CD1c-positive myeloid dendritic cell (primary cell): ENCODE results near the gene SNX6.
"Not testable (repeated sequence)": the region's sequence is repeated elsewhere in the genome, so short reads cannot be mapped to it uniquely, and the experiment has no call there.

Experiments used
- DNase-seq: peaks from one replicate; pipeline ENCODE4 v3.0.0-alpha.2; 2016; ENCODE audit errors: extremely low spot score

SNX6 gene

DNA sequence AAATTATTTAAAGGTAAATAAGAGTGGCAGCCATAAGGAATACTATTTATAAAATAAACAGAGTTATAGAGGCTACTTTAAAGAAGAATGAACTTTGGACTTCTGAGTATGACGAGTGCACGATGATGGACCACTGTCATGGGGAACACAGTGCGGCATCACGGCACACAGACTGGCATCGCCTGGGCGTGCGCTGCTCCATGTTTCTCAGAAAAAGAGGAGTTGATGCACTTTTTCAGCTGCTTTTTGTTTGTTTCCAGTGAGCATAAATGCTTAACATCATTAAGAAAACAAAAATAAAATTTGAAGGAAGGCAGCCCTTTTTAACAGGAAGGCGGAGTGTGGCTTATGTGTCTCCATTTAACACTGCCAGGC is 67.2 kb downstream of the SNX6 start:
- no peak for DNase-seq

DNA sequence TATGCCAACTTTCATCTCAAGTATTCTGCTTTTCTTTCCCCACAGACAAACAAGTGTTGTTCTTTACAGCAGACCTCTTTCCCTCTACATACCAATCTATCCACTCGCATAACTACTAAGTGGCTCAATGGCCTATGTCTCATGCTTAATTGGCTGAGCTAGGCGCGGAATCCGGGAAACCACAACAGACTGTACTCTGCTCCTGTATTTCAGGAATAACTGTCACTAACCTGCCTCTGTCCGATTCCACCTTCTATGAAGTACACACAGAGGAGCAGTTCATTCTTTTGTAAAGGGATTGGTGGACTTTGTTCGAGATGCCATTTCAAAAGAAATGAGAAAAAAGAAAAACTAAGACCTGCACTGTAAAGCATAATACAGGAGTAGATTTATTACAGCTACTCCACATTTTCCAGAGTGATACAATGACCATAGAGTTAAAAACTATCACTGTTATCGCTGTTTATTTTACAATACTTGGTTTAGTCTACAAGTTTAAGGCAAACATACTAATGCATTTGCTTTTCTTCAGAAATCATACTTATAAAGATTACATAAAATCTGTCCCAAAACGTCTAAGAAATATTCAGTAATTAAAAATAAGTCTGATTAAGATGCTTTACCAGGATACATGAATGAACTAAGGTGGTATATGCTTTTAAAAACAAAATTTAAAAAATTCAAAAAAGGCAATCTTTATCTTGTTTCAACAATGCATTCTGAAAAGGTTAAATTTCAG is 67.7 kb downstream of the SNX6 start:
- not testable (repeated sequence) for DNase-seq

GRCh38 chr14:34556498-34556829 is 73.5 kb downstream of the SNX6 start:
- not testable (repeated sequence) for DNase-seq

DNA sequence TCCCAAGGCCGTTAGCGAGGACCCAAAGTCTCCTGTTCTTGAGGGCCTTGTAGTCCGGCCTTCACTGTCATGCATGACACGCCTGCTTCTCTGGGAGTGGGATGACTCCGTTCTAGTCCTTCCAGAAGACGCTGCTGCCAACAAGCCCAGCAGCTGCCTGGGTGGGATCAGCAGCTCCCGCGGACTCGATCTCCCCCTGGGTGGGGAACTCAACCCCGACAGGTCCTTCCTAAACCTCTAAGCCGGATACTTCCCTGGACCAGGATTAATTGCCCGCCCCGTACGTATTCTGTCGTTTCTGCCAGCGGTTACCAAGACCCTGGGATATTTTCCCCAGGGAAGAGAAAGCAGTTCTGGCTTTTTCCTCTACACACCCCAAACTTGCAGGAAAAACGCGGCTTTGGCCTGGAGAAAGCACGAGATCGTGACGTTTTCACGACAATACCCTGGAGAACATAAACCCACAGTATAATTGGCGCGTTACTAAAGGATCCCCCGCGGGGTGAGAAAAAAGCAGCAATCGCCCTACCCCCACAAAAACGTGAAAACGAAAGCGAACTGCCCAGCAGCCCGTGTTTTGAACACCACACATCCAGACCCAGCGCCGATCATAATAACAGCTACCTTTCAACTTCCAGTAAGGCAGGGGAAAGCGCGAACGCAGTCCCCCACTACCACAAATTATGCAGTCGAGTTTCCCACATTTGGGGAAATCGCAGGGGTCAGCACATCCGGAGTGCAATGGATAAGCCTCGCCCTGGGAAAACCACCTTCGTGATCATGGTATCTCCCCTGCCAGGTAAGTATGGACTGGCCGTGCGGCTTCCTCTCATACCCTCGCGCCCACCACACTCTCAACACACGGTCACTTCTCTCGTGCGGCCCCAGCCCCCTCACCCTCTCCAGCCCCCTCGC is 74.1 kb downstream of the SNX6 start:
- DNase-seq, result not testable (repeated sequence)

DNA sequence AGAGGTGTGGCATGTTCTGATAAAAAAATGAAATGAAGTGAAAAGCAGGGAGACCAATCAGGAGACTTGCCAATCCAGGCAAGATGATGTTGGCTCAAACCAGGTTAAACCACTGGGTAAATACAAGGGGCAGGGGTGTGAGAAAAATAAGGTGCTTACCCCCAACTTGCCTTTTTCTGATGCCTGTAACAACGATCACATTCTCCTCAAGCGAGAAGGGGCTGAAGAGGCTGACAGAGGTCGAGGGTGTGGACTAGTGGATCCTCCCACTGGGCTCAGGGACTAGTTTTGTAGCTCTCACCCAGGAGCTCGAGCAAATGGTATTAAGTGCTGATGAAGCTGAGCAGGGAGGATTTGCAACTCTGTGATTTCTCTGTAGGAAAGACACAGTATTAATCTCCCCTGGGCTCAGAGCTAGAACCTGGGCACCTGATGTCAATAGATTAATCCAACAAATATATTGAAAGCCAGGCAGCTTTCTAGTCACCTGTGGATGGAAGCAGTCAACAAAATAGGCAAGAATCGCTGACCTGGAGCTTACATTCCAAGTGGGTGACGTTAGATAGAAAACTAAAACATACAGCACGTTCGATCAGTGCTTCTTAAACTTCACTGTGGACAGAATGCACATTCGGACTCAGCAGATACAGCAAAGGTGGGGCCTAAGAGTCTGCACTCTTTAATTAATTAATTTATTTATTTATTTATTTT is 75.3 kb downstream of the SNX6 start:
- DNase-seq, result peak; percentile 25

- DNase-seq, result not testable (repeated sequence)
Measured at GRCh38 chr14:34549276-34549966, 80.5 kb downstream of the SNX6 start.

- peak; percentile 16 for DNase-seq
Measured at GRCh38 chr14:34548472-34548981, 81.4 kb downstream of the SNX6 start.

- not testable (repeated sequence) for DNase-seq
Measured at GRCh38 chr14:34547136-34547520, 82.8 kb downstream of the SNX6 start.

- not testable (repeated sequence) for DNase-seq
Measured at GRCh38 chr14:34546272-34547135, 83.4 kb downstream of the SNX6 start.

DNA sequence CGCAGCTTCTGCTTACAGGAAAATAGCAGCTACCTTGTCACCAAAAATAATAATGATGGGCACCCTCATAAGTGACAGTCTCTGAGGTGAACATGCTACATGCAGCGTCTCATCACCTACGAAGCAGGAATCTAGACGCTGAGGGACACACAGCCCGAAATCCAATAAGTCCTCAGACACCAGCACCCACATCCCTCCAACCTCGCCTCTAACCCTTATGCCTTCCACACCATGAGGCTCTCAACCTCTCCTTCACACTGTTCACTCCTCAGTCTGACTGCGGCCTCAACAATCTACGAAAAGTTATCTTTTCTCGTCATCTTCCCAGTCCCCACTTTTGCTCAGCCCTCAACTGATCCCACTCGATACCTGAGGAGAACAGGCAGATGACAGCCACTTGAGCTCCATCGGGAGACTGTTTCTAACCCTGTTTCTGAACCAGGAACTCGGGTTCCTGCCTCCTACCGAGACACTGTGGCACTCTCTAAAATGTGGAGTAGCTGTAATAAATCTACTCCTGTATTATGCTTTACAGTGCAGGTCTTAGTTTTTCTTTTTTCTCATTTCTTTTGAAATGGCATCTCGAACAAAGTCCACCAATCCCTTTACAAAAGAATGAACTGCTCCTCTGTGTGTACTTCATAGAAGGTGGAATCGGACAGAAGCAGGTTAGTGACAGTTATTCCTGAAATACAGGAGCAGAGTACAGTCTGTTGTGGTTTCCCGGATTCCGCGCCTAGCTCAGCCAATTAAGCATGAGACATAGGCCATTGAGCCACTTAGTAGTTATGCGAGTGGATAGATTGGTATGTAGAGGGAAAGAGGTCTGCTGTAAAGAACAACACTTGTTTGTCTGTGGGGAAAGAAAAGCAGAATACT is 89.5 kb downstream of the SNX6 start:
- not testable (repeated sequence) for DNase-seq

- peak; percentile 98 for DNase-seq
Measured at GRCh38 chr14:34539407-34540180, 90.4 kb downstream of the SNX6 start, which contains the start of gene EAPP. Gene EAPP (minus strand): TSS chr14:34539701. CDS start chr14:34539628, 73 bp downstream.

DNA sequence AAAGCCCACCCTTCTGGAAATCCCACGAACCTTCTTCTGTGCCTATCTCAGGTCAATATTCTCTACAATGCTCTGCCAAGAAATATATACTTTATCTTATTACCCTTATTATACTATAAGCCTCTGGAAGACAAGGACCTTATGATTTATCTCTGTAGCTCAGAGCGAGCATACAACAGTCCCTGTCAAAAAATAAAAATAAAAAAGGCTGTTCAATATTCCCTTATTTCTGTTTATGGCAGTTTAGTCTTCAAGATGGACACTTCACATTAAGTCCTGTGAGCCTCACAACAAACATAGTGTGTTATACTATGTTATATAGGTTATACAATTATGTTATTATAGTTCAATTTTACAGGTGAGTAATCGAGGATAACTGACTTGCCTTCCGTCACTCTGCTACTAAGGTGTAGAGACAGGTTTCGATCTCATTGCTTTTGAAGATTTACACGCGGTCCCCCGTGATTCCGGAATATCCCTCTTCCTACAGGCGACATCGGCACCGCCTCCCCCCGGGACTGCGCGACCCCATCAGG is 91.0 kb downstream of the SNX6 start:
- DNase-seq, result no peak

DNA sequence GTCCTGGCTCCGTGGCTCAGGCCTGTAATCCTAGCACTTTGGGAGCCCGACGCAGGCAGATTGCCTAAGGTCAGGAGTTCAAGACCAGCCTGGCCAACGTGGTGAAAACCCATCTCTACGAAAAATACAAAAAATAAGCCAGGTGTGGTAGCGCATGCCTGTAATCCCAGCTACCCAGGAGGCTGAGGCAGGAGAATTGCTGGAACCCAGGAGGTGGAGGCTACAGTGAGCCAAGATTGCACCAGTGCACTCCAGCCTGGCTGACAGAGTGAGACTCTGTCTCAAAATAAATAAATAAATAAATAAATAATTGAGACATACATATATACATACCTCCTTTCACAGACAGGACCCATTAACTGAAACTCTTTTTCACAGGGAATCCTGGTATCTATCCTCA is 91.9 kb downstream of the SNX6 start:
- not testable (repeated sequence) for DNase-seq

GRCh38 chr14:34537677-34538009 is 92.3 kb downstream of the SNX6 start:
- no peak for DNase-seq

- no peak for DNase-seq
Measured at GRCh38 chr14:34536951-34537676, 92.8 kb downstream of the SNX6 start.

- DNase-seq, result no peak
Measured at GRCh38 chr14:34527591-34527990, 102.4 kb downstream of the SNX6 start.

DNA sequence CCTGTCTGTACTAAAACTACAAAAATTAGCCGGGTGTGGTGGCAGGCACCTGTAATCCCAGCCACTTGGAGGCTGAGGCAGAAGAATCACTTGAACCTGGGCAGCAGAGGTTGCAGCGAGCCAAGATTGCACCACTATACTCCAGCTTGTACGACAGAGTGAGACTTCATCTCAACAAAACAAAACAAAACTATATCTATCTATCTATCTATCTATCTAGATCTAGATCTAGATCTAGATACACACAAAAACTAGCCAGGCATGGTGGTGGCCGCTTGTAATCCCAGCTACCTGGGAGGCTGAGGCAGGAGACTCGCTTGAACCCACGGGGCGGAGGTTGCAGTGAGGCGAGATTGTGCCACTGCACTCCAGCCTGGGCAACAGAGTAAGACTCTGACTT is 105.7 kb downstream of the SNX6 start:
- DNase-seq, result not testable (repeated sequence)

DNA sequence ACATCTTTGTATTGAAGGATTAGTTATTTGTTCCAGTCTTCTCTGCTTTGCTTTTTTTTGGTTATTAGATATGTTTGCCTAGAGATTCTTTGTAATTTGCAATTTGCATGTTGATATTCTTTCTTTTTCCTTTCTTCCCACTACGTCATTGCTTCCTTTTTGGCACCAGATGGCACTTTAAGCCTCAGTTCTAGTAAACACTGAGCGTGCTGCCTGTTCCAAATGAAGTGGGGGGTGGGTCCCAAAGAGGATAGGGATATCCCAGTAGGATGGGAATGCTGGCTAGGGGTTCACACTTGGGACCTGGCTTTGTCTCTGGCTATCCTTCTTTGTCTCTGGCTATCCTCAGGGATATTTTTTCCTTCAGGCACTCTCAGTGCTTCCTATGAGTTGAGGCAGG is 107.5 kb downstream of the SNX6 start:
- DNase-seq, result no peak
